ENCODE results near the gene FKBP15. TPM values are rescaled to one million over a fixed set of nuclear protein-coding genes. Genes with fewer than 3 reads are reported as not detected.

The FKBP15 gene
- total RNA-seq, 1 experiment from 2014 or later: 18.5 TPM

- TF ChIP-seq, protein P1, sequence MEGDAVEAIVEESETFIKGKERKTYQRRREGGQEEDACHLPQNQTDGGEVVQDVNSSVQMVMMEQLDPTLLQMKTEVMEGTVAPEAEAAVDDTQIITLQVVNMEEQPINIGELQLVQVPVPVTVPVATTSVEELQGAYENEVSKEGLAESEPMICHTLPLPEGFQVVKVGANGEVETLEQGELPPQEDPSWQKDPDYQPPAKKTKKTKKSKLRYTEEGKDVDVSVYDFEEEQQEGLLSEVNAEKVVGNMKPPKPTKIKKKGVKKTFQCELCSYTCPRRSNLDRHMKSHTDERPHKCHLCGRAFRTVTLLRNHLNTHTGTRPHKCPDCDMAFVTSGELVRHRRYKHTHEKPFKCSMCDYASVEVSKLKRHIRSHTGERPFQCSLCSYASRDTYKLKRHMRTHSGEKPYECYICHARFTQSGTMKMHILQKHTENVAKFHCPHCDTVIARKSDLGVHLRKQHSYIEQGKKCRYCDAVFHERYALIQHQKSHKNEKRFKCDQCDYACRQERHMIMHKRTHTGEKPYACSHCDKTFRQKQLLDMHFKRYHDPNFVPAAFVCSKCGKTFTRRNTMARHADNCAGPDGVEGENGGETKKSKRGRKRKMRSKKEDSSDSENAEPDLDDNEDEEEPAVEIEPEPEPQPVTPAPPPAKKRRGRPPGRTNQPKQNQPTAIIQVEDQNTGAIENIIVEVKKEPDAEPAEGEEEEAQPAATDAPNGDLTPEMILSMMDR (conservative IDR thresholded peaks at IDR 0.05): no peak
- H3K4me2 ChIP-seq (ENCODE audit: insufficient read depth, insufficient read length, low read length): no peak overlapping the region
Measured at GRCh38 chr9:113244556-113244955, 23.5 kb upstream of the FKBP15 start.

More at GRCh38 chr9:113244556-113244955, 23.5 kb upstream of the FKBP15 start:
- Histone ChIP-seq H2BK20ac (ENCODE audit: low read depth, low read length, poor library complexity, severe bottlenecking) (no peak overlapping the region), H2AK5ac (ENCODE audit: insufficient read length, low read length) (no peak overlapping the region), H3K4ac (ENCODE audit: low read depth, low read length) (no peak overlapping the region), H2BK120ac (ENCODE audit: low read depth, low read length, poor library complexity, severe bottlenecking) (no peak overlapping the region), H2AFZ (ENCODE audit: low read length) (no peak overlapping the region), H3K79me1 (ENCODE audit: insufficient read depth, low read depth, low read length, poor library complexity, severe bottlenecking) (no peaks in the 10 kb centered on the region), H3K14ac (ENCODE audit: insufficient read depth, low read length) (no peak overlapping the region), H2BK12ac (ENCODE audit: insufficient read length, low read depth, low read length) (no peak overlapping the region), H2BK5ac (ENCODE audit: insufficient read length, low read length) (no peak overlapping the region), H3K18ac (ENCODE audit: insufficient read length, low read depth, low read length) (no peak overlapping the region), H4K20me1 (ENCODE audit: control insufficient read depth, insufficient read depth, insufficient read length) (no peaks in the 10 kb centered on the region), H3K27me3 (ENCODE audit: insufficient read depth, low read length) (no peaks in the 10 kb centered on the region), H3K27ac (ENCODE audit: insufficient read length, low read depth, low read length) (no peak overlapping the region), H4K5ac (ENCODE audit: insufficient read length, low read depth, low read length) (no peak overlapping the region), H3K4me1 (ENCODE audit: insufficient read depth, low read length) (no peaks in the 10 kb centered on the region), H3K79me2 (ENCODE audit: insufficient read depth, low read length) (no peaks in the 10 kb centered on the region), H2BK15ac (ENCODE audit: low read depth, low read length) (no peak overlapping the region), H3T11ph (ENCODE audit: low read length) (no peak overlapping the region), H3K23ac (ENCODE audit: insufficient read length, low read depth, low read length) (no peak overlapping the region), H4K8ac (replicated peaks; ENCODE audit: insufficient read length, low read depth, low read length) (no peak overlapping the region), H3K9ac (ENCODE audit: extremely low read depth, insufficient read length, low read length) (no peak overlapping the region), H3K56ac (ENCODE audit: insufficient read length, low read depth, low read length) (no peak overlapping the region), H3K23me2 (ENCODE audit: insufficient read length, low read depth, low read length, poor library complexity, severe bottlenecking) (no peaks in the 10 kb centered on the region), H4K91ac (ENCODE audit: insufficient read length, low read depth, low read length) (no peak overlapping the region), H3K9me3 (ENCODE audit: control insufficient read depth, low read depth, low read length) (no peaks in the 10 kb centered on the region)
- no peak for DNase-seq
- no peaks in the 10 kb centered on the region for H3K27me3 Mint-ChIP-seq (ENCODE audit: low read depth)
- H3K27ac Mint-ChIP-seq: no peak overlapping the region; a peak in 1 of 7 replicates
- H3K9me3 Mint-ChIP-seq: peaks cover 2 to 5% of the 10 kb centered on the region in 2 experiments; a peak in 3 of 5 replicates
- H3K4me3 Mint-ChIP-seq: no peak overlapping the region
- WGBS (ENCODE audit: extremely low coverage, insufficient read length, low lambda C conversion rate): 100% methylated on average over 1 of the region's 2 CpGs
- H3K4me1 Mint-ChIP-seq: peaks cover 7 to 18% of the 10 kb centered on the region in 2 experiments; a peak in 3 of 4 replicates
- peaks cover 4 to 9% (median 7%) of the 10 kb centered on the region in 3 experiments; a peak in 6 of 7 replicates for H3K36me3 Mint-ChIP-seq (ENCODE audit: insufficient read depth in 1 of 3, low read depth in 3 of 3)
